NCI-H446 (cell line): ENCODE results near the gene TACC2.
"Not testable (repeated sequence)": the region's sequence is repeated elsewhere in the genome, so short reads cannot be mapped to it uniquely, and the experiment has no call there.

ENCODE experiments used
- DNase-seq, 2 experiments: peaks; one replicate each; lab custom pipeline; 2025; lab: John Stamatoyannopoulos, UW

Gene TACC2

DNA sequence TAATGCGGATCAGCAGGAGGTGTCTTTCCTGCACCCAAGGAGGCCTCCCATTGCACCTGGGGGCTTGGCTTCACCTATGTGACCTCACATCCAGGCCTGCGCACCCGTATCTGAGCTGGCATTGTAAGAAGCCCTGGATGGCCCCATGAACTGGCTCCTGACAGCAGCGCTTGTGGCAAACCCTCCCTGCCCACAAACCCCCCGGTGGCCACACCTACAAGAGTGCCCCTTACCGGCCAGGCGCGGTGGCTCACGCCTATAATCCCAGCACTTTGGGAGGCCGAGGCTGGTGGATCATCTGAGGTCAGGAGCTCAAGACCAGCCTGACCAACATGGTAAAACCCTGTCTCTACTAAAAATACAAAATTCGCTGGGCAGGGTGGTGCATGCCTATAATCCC is 107.2 kb downstream of the TACC2 start:
- not testable (repeated sequence) for DNase-seq

DNA sequence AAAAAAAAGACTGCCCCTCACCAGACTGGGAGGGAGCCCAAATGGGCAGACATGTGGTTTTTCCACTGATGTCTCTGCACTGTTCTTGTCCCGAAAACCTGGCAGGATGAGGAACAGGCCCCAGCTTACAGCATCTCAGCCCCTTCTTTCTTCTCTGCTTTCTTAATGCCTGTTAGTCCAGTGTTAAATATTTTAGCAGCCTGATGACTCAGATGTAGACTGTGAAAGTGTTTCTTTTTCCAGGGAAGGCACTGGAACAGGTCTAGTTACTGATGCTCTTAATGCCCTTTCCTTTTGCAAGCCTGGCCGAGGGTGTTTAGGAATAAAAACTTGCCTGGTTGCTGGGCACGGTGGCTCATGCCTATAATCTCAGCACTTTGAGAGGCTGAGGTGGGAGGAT is 107.7 kb downstream of the TACC2 start:
- no peak for DNase-seq

DNA sequence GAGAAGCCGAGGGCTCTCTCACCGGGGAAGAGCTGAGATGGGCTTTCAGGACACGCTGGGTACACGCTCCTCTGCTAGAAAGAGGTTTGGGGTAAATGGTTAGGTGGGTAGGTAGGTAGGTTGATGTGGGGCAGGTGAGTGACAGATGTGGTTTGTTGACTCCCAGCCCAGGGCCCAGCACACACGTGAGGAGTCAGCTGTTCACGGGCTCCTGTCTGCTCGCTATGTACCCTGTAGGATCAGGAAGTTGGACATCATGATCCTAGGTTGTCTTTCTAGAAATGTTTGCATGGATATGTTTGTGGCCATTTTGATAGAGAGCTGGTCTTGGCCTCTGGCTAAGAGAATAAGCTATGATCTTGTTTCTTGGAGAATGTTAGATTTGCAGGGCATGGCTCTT is 109.0 kb downstream of the TACC2 start:
- DNase-seq = no peak

DNA sequence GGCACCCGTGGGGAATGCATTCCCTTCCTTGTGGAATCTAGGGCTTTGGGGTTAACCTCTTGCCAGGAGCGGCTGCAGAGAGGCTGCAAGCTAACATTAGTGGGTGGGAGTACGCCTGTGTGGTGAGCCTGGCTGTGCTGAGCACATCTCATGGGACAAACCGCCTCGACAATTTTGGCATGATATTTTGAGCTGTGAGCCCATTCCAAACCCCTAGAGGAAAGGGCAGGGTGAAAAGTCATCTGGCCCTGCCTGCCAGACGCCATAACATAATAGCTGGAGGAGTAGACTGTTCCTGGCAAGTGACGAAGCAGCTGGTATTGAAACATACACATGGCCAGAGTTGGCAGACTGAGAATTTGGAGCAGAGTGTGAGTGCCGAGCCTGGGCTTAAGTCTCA is 110.0 kb downstream of the TACC2 start:
- peak in 1 of 2 experiments; percentile 78 for DNase-seq

DNA sequence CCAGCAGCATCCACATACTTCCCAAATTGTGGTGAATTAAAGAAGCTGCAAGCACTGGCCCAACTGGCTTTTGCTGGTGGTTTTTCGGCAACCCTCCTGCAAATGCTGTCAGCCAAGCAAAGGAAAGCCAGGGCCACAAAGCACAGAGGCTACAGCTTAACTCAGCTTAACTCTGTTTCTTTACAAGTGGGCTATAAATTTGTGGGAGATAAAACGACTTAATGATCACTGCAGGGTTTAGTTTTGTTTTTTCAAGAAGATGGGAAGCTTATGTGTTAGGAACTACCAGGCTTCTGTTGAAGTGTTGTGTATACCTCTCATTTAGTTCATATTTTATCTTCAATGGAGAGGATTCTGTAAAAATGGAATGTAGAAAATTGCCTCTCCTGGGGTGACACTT is 110.6 kb downstream of the TACC2 start:
- no peak for DNase-seq

DNA sequence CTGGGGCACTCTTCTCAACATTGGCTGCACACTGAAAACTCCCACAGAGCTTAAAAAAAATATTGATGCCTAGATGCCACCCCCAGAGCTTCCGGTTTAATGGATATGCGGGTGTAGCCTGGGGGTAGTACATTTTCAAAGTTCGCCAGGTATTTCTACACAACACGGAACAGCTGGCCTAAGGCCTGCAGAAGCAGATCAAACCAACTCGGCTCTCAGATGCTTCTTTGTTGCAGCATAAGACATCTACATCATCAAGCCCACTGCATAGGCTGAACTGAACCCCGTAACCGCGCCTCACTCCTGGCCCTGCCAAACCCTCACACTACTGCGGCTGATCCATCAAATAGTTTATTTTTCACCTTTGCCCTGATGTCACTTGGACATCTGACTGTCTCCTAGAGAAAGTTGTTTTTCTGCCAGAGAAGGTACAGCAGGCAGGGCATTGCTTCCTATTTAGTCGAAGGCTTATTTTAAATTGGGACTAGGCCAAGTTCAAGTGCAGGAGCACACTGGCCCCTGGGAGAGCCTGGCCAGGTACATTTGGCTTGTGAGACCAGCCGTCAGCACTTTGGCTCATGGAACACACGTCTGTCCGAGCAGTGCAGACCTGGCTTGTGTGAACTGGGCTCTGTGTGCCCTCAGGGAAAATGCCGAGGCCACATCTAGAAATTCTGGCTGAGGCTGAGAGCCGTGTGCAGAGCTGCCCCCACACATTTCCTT is 113.3 kb downstream of the TACC2 start:
- DNase-seq = no peak

DNA sequence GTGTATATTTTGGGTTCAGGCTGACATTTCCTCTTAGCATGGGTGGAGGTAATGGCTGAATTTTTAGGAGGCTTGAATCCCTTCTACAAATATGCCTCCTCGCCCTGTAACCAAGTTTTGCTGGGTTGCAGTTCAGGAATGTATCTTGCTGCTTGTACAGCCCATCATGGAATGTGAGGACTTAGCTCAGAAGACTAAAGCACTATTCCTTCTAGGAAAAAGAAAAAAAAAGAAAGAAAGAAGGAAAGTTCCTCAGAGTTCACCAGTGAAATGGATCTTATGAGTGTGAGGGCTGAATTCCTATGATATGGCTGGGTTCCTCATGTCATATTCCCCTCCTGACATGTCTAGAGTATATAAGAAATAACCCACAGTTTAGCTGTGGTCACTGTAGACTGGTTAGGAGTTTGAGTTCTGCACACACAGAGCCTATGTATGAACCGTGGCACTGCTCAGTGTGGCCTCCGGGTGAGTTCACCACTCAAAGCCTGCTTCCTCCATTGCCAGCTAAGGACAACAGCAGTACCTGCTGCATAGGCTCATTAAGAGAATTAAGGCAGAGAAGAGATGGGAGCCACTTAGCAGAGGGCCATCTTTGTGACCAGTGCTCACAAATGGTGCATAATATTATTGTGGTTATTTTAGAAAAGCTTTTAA is 114.0 kb downstream of the TACC2 start:
- no peak for DNase-seq

DNA sequence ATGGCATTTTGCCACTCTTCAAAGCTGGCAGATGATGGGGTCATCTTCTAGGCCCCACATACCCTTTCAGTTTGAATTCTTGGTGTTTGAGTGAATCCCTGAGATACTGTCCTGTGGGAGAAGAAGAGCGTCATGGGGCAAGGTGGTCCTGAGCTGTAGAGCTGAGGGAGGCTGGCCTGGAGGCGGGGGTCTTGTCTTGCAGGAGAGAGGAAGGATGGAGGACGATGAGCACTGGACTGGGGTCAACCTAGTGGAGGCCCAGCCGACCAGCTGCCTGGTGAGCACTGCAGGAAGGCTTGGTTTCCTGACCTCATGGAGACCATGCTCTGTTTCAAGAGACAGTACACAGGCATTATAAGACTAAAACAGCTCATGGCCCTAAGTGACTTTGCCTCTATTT is 114.6 kb downstream of the TACC2 start:
- DNase-seq = no peak

DNA sequence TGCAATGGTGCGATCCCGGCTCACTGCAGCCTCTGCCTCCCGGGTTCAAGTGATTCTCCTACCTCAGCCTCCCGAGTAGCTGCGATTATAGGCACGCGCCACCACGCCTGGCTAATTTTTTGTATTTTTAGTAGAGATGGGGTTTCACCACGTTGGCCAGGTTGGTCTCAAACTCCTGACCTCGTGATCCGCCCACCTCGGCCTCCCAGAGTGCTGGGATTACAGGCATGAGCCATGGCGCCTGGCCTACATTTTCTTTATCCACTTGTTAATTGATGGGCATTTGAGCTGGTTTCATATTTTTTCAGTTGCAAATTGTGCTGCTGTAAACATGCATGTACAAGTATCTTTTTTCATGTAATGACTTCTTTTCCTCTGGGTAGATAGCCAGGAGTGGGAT is 119.8 kb downstream of the TACC2 start:
- not testable (repeated sequence) for DNase-seq

DNA sequence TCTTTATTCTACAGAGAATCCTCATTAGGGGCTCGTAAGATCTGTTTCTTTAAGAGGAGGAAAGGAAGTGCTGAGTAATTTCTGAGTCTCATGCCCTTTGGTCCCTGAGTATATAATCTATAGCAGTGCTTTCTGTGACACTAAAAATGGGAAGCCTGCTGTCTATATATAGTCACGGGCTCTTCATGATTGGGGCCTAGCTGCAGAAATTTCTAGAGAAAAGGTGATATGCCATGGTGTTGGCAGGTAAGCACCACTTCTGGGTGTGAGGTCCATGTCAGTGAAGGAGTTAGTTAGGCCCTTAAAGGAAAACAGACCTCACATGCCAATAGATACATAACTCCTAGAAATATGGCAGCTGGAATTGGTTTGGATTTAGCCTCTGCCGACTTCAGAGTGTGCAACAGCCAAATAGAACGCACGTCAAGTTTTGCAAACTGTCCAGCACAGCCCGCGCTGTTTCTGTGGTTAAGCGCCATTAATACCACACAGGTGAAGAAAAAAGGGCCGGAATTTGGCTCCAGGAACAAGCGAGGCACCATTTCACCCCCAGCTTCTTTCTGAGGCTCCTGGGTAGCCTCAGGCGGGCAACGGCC is 123.2 kb downstream of the TACC2 start:
- no peak for DNase-seq

DNA sequence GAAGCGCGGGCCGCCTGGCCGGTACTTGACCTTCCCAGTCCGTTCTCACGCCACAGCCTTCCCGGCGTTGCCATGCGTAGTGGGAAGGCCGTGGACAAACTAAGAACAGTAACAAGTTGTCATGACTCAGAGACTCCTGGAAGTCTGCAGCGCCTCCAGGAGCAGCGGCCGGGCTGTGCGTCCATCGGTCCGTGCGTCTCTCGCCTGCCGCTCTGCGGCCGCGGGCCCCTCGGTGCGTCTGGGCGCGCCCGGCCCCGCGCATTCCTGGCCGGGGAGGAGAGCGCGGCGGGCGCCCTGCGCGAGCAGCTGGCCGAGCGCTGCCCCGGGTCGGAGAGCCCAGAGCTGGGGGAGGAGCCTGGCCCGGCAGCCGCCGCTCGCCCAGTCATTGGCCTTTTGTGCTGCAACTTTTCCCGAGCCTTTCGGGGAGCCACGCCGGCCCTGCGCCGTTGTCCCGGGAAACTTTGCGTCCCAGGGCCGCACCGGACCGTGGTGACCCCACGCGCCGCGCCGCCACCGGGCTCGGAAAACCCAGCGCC is 123.7 kb downstream of the TACC2 start:
- DNase-seq = peak in 1 of 2 experiments; percentile 47

DNA sequence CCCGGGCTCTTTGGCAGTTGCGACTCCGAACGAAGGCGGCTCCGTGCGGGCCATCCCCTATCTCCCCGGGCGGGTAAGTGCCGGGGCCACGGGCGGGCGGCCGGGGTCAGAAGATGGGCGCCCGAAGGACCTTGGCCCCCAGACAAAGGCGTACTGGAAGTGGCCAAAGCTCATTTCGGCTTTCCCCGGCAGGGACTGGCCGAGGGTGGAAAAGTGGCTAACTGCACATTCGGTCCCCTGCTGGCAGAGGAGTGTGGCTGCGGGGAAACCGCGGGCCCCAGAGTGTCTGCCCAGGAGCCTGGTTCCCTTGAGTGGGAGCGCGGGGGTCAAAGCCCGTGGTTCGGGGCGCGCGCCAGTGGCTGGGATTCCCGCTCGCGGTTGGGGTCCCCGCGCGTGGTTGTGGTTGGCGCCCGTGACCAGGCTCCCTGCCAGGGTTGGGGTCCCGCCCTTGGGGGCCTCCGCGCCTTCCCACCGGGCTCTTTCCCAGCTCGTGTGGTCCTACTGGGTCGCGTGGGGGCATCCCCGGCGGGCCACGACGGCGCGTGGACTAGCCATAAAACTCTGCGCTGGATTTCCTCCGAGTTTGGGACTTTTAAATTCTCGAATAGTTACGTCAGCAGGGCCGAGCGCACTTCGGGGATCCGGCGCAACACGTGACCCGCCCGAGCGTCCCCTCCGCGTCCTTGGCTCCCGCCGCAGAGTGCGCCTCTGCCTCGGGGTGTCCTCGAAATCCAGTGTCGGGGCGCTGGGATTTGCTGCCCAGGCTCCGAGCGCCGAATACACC is 124.4 kb downstream of the TACC2 start:
- peak in 1 of 2 experiments; percentile 24 for DNase-seq

DNA sequence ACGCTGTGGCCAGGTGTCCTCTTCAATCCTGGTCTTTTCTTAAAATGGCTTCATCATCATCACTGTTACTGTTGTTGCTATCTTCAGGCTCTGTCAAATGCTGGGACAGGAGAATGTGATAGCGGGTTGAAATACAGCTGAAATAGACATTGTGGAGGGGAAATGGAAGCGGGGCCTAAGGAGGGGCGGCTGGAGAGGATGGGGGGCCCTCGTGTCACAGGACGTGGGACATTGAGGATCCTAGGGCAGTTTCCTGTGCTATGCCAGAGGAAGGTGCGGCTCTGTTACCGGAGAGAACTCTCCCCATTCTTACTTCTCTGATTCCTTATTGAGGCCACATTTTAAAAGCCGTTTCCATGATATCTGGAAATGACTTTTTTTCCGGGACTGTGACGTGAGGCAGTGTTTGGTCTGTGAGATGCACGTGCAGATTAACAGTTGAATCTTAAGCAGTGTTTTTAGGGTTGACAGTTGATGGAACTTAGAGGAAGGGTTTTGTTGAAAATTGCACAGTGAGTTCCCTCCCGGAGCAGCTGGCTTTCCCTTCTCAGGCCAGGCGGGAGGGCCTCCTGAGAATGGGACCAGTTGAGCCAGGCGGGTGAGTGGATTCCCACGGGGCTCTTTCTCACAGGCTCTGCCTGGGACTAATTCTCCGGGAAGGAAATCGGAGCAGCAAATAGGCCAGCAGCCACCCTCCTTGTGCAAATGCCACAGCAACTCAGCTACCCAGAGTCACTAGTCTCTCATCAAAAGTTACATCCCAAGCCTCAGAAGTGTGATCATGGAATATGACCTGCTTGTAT is 125.2 kb downstream of the TACC2 start:
- DNase-seq = no peak

DNA sequence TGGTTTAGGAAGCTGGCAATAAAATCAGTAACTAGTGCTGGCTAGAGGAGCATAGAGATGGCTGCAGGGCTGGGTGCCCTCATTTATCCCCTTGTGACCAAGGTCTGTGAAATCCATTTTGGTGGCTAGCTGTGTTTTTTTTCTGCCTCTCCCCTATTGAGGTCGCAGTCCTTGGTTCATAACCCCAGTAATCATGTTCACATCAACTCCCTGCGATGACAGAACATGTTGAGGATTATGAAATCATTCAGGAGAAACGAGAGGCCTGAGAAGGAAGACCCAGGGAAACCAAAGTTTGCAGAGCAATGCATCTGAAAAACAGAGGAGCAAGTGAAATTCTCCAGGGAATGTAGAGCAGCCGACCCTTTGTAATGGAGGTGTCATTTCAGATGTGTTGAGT is 126.9 kb downstream of the TACC2 start:
- no peak for DNase-seq

DNA sequence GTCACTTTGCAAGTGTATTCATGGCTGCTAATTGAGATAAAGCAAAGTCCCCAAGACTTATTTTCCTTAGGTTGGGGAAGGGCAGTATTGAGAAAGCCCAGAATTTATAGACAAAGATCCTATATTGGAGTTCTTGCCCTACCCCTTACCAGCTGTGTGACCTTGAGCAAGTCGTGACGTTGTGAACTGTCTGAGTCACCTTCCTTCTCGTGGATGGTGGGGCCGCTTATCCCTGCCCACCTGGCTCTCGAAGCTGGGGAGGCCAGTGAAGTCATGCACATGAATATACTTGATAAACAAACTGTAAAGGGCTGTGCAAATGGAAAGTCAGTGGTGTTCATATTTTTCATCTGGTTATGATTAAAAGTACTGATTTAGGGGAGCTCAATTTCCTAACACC is 127.4 kb downstream of the TACC2 start:
- no peak for DNase-seq

DNA sequence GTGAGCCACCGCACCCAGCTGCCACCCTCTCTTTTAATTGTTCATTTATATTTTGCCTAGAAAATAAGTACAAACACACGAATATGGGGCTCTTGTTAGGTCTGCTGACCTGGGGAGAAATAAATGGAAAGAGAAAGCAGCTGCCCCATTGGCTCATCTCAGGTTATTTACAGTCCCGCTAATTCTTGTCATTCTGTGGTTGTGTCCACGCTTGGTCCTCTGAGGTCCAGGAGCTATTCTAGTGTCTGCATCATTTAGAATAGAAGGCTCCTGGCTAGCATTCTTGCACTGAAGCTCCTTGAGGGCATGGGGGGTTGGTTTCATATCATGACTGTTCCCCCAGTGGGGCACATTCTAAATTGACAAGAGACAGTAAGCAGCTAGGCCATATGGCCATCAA is 128.5 kb downstream of the TACC2 start:
- DNase-seq = no peak

DNA sequence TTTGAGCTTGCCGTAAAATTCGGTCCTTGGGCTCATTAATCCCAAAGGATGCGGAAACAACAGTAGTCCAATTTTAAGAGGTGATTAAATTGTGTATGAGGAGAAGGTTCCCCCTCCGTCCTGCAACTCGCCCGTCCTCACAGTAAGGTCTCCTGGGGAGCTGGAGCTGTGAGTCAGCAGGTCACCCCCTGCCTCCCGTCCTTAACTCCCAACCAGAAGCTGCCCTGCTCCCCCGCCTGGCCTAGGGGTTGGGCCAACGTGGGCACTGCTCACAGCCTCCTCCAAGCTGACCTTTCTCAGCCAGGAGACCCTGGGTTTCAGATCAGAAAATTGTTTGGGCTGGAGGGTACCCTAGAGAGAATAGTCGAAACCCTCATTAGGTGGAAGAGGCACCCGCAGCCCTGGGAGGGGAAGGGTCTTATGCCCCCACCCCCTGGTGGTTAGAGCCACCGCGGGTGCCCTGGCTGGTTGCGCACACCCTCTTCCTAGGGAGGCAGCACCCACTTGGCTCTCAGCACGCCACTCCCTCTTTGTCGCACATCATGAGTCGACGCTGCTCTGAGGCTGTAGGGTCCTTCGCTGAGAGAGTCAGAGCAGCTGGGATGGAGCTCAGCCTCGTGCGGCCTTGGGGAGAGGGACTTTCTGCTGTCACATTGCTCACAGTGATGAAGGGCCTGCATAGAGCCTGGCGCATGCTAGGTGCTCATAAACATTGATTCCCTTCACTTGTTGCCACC is 131.2 kb downstream of the TACC2 start:
- DNase-seq = no peak

DNA sequence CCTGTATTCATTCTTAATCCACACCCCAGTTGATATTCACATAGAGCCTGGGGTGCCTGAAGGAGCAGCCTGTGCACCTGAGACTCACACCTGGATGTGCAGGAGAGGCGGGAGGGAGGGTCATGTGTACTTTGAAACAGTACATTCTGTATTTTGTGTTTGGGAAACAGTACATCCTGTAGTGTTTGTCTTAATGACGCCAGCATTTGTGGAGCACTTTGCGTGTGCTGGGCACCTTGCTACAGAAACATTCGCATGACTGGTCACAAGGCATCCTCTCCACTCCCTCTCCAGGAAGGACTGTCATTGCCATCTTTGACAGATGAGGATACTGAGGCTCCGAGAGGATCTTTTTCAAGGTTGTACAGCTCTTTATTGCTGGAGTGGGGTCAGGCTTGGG is 132.1 kb downstream of the TACC2 start:
- no peak for DNase-seq

DNA sequence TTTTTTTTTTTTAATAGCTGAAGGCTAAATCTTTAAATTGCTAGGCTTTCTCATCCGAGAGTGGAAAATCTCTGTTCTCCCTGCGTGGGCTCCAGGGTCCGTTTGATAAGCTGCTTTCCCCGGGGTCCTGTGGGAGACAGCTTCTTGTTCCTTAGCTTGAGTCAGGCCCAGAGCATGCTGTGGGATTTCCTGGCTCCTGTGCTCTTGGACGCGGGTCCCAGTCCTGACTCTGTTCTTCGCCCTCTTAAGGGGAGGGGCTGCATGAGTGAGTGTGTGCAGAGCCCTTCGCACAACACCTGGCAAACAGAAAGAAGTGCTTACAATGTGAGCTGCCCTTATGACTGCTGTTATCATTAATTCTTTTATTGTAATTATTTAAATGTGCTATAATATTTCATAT is 133.5 kb downstream of the TACC2 start:
- no peak for DNase-seq

DNA sequence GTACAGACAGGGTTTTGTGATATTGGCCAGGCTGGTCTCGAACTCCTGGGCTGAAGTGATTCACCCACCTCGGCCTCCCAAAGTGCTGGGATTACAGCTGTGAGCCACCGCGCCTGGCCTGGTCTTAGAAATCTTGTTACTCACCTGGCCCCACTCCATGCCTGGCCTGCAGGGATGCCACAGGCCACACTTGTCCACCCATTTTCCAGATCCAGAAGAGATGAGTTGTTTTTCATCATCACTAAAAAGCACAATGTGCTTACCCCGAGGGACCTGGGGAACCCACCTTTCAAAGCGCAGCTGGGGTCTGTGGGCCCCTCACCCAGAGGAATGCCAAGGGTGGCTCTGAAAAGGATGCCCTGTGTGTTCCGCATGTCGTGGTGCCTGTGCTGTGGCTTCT is 134.2 kb downstream of the TACC2 start:
- no peak for DNase-seq

DNA sequence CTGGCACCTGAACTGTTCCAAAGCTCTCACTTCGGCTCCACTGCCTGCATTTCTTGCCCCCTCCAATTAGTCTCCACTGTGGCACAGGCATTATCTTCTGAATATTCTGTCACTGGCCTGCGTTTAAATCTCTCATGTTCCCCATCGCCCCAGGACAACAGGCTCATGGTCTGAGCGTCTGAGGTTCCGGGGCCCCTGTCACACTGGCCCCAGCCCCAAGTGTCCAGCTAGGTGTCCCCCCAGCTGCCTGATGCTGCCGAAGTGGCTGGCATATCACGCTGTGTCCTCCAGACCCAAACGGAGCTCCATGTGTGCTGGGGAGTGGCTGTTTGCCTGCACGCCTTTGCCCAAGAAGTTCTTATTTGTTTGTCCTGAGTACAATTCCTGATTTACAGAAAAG is 135.4 kb downstream of the TACC2 start:
- no peak for DNase-seq
